ENCODE results near the gene SMPD3.

SMPD3 gene

GRCh38 chr16:68414581-68414980 is 33.7 kb downstream of the SMPD3 start:
- no peak for TF ChIP-seq CTCF (IDR thresholded peaks at IDR 0.05; ENCODE audit: insufficient read depth, low read length, poor library complexity, severe bottlenecking)
- no peak for DNase-seq (ENCODE audit: extremely low read depth, insufficient read length)
- Histone ChIP-seq H3K4me3 (replicated peaks; ENCODE audit: low read depth, low read length) (no peak overlapping the region), H3K27me3 (replicated peaks; ENCODE audit: control insufficient read depth, insufficient read depth, low read length) (no peaks in the 10 kb centered on the region), H3K36me3 (ENCODE audit: control insufficient read depth, insufficient read depth, low read length) (no peaks in the 10 kb centered on the region)

- H3K27me3 ChIP-seq (replicated peaks; ENCODE audit: control insufficient read depth, insufficient read depth, low read length) = no peaks in the 10 kb centered on the region
- no peak for DNase-seq (ENCODE audit: extremely low read depth, insufficient read length)
- no peak overlapping the region for H3K4me3 ChIP-seq (replicated peaks; ENCODE audit: low read depth, low read length)
- TF ChIP-seq CTCF (IDR thresholded peaks at IDR 0.05; ENCODE audit: insufficient read depth, low read length, poor library complexity, severe bottlenecking) = no peak
- no peaks in the 10 kb centered on the region for H3K36me3 ChIP-seq (ENCODE audit: control insufficient read depth, insufficient read depth, low read length)
Measured at GRCh38 chr16:68412061-68412460, 36.2 kb downstream of the SMPD3 start.

- no peaks in the 10 kb centered on the region for H3K27me3 ChIP-seq (replicated peaks; ENCODE audit: control insufficient read depth, insufficient read depth, low read length)
- DNase-seq (ENCODE audit: extremely low read depth, insufficient read length) = no peak
- no peak for TF ChIP-seq CTCF (IDR thresholded peaks at IDR 0.05; ENCODE audit: insufficient read depth, low read length, poor library complexity, severe bottlenecking)
- no peak overlapping the region for H3K4me3 ChIP-seq (replicated peaks; ENCODE audit: low read depth, low read length)
- H3K36me3 ChIP-seq (ENCODE audit: control insufficient read depth, insufficient read depth, low read length) = no peaks in the 10 kb centered on the region
Measured at GRCh38 chr16:68411086-68411485, 37.2 kb downstream of the SMPD3 start.

- no peak for TF ChIP-seq CTCF (IDR thresholded peaks at IDR 0.05; ENCODE audit: insufficient read depth, low read length, poor library complexity, severe bottlenecking)
- Histone ChIP-seq H3K4me3 (replicated peaks; ENCODE audit: low read depth, low read length) (no peak overlapping the region), H3K27me3 (replicated peaks; ENCODE audit: control insufficient read depth, insufficient read depth, low read length) (no peaks in the 10 kb centered on the region), H3K36me3 (ENCODE audit: control insufficient read depth, insufficient read depth, low read length) (no peaks in the 10 kb centered on the region)
- DNase-seq (ENCODE audit: extremely low read depth, insufficient read length) = no peak
Measured at GRCh38 chr16:68408967-68409366, 39.3 kb downstream of the SMPD3 start.

- TF ChIP-seq CTCF (IDR thresholded peaks at IDR 0.05; ENCODE audit: insufficient read depth, low read length, poor library complexity, severe bottlenecking) = no peak
- no peaks in the 10 kb centered on the region for H3K27me3 ChIP-seq (replicated peaks; ENCODE audit: control insufficient read depth, insufficient read depth, low read length)
- H3K36me3 ChIP-seq (ENCODE audit: control insufficient read depth, insufficient read depth, low read length) = no peaks in the 10 kb centered on the region
- H3K4me3 ChIP-seq (replicated peaks; ENCODE audit: low read depth, low read length) = no peak overlapping the region
- DNase-seq (ENCODE audit: extremely low read depth, insufficient read length) = no peak
Measured at GRCh38 chr16:68408428-68408827, 39.9 kb downstream of the SMPD3 start.

GRCh38 chr16:68406458-68407152 is 41.7 kb downstream of the SMPD3 start:
- no peaks in the 10 kb centered on the region for H3K27me3 ChIP-seq (replicated peaks; ENCODE audit: control insufficient read depth, insufficient read depth, low read length)
- no peak overlapping the region for H3K4me3 ChIP-seq (replicated peaks; ENCODE audit: low read depth, low read length)
- no peak for DNase-seq (ENCODE audit: extremely low read depth, insufficient read length)
- no peak for TF ChIP-seq CTCF (IDR thresholded peaks at IDR 0.05; ENCODE audit: insufficient read depth, low read length, poor library complexity, severe bottlenecking)
- no peaks in the 10 kb centered on the region for H3K36me3 ChIP-seq (ENCODE audit: control insufficient read depth, insufficient read depth, low read length)

Data from GM06990 (cell line).